ENCODE results near the gene C2orf92.
"Not testable (repeated sequence)": the region's sequence is repeated elsewhere in the genome, so short reads cannot be mapped to it uniquely, and the experiment has no call there.

The C2orf92 gene

GRCh38 chr2:97673182-97673914, 3.8 kb downstream of the C2orf92 start:
- H3K27ac ChIP-seq, result no peak overlapping the region
- TF ChIP-seq ZFX (IDR thresholded peaks at IDR 0.05), result no peak
- TF ChIP-seq CTCF (conservative IDR thresholded peaks at IDR 0.05), result no peak

- H3K27ac ChIP-seq, result no peak overlapping the region
- TF ChIP-seq ZFX (IDR thresholded peaks at IDR 0.05) (no peak), CTCF (conservative IDR thresholded peaks at IDR 0.05) (no peak)
Measured at GRCh38 chr2:97673915-97674283, 4.4 kb downstream of the C2orf92 start.

GRCh38 chr2:97675430-97676113, 6.1 kb downstream of the C2orf92 start:
- no peak overlapping the region for H3K27ac ChIP-seq
- no peak for TF ChIP-seq ZFX (IDR thresholded peaks at IDR 0.05)
- no peak for TF ChIP-seq CTCF (conservative IDR thresholded peaks at IDR 0.05)

- H3K27ac ChIP-seq, result no peak overlapping the region
- no peak for TF ChIP-seq CTCF (conservative IDR thresholded peaks at IDR 0.05)
- TF ChIP-seq ZFX (IDR thresholded peaks at IDR 0.05), result no peak
Measured at GRCh38 chr2:97676620-97677019, 7.1 kb downstream of the C2orf92 start.

- TF ChIP-seq CTCF (conservative IDR thresholded peaks at IDR 0.05), result no peak
- TF ChIP-seq ZFX (IDR thresholded peaks at IDR 0.05), result no peak
- no peak overlapping the region for H3K27ac ChIP-seq
Measured at GRCh38 chr2:97677480-97677879, 8.0 kb downstream of the C2orf92 start.

GRCh38 chr2:97678298-97678697, 8.8 kb downstream of the C2orf92 start:
- H3K27ac ChIP-seq, result no peak overlapping the region
- TF ChIP-seq CTCF (conservative IDR thresholded peaks at IDR 0.05), result no peak
- no peak for TF ChIP-seq ZFX (IDR thresholded peaks at IDR 0.05)

- H3K27ac ChIP-seq, result not testable (repeated sequence)
Measured at GRCh38 chr2:97687235-97687634, 17.7 kb downstream of the C2orf92 start.

Data from C4-2B (cell line).